Cardiac fibroblast (primary cell): Measurements from ENCODE around the gene ZNF710.

Experiments used
- DNase-seq, 2 donors: peaks; one replicate each; pipeline versions ENCODE4 v3.0.0 to v3.0.0-alpha.2; 2010; ENCODE audit warnings: low read depth in 2 of 2
- H3K4me3 ChIP-seq, 2 donors: replicated peaks in 1 of 2; 1 replicate in 1 of 2; 2 replicates in 1 of 2; pipeline ENCODE4 v1.5.1; 2011; ENCODE audit warnings: low read depth in 2 of 2, low read length in 2 of 2, mild to moderate bottlenecking in 2 of 2, moderate library complexity in 1 of 2
- TF ChIP-seq, protein P1 (sequence below): IDR thresholded peaks from one replicate; pipeline ENCODE4 v1.5.1; 2011; ENCODE audit warnings: low read depth, mild to moderate bottlenecking, low read length, inconsistent platforms

Gene ZNF710

GRCh38 chr15:90016721-90017120 is 15.6 kb downstream of the ZNF710 start:
- H3K4me3 ChIP-seq, result no peak overlapping the region
- TF ChIP-seq, protein P1, sequence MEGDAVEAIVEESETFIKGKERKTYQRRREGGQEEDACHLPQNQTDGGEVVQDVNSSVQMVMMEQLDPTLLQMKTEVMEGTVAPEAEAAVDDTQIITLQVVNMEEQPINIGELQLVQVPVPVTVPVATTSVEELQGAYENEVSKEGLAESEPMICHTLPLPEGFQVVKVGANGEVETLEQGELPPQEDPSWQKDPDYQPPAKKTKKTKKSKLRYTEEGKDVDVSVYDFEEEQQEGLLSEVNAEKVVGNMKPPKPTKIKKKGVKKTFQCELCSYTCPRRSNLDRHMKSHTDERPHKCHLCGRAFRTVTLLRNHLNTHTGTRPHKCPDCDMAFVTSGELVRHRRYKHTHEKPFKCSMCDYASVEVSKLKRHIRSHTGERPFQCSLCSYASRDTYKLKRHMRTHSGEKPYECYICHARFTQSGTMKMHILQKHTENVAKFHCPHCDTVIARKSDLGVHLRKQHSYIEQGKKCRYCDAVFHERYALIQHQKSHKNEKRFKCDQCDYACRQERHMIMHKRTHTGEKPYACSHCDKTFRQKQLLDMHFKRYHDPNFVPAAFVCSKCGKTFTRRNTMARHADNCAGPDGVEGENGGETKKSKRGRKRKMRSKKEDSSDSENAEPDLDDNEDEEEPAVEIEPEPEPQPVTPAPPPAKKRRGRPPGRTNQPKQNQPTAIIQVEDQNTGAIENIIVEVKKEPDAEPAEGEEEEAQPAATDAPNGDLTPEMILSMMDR, result no peak
- no peak for DNase-seq

DNA sequence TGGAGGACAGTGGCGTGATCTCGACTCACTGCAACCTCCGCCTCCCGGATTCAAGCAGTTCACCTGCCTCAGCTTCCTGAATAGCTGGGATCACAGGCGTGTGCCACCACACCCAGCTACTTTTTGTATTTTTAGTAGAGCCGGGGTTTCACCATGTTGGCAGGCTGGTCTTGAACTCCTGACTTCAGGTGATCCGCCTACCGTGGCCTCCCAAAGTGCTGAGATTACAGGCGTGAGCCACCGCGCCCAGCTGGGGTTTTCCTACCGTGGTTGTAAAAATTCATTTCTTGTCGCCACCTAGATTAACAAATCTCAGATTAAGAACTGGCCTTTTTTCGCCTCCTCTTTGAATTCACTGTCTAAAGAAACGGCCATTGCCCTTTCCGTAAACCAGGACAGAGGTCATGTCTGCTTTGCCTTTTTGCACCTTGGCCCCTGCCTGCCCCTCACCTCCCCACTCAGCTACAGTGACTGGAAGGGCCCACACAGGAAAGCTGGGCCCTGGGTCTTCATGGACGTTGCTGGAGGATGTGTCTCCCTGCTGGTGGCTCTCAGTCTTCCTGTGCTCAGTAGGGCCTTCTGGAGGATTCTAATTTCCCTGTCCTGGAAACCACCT is 17.2 kb downstream of the ZNF710 start:
- DNase-seq, result no peak

GRCh38 chr15:90019611-90020010 is 18.5 kb downstream of the ZNF710 start:
- H3K4me3 ChIP-seq, result no peak overlapping the region
- DNase-seq, result no peak
- TF ChIP-seq, protein P1, result no peak

More for the DNA sequence above, 17.2 kb downstream of the ZNF710 start:
- no peak overlapping the region for H3K4me3 ChIP-seq
- TF ChIP-seq, protein P1, result no peak

GRCh38 chr15:90020021-90020735 is 19.1 kb downstream of the ZNF710 start:
- no peak for DNase-seq
- H3K4me3 ChIP-seq, result no peak overlapping the region
- TF ChIP-seq, protein P1, result no peak

- no peak overlapping the region for H3K4me3 ChIP-seq
- DNase-seq, result no peak
- TF ChIP-seq, protein P1, result no peak
These were observed 19.9 kb downstream of the ZNF710 start for GRCh38 chr15:90020936-90021507.

DNA sequence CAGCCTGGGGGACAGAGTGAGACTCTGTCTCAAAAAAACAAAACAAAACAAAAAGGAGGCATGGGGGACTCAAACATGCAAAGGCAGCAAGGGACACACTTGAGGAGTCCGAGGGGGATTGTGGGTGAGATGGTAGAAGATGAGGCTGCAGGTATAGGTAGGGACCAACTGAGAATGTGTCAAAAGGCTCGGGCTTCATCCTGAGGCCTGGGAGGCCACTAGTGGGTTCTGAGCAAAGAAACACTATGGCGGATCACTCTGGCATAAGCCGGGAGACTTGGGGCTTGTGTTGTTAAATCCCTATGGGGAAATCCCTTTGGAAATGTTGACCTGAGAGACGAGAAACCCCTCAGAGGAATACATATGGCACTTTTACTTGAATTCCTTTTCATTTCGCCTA is 21.2 kb downstream of the ZNF710 start:
- TF ChIP-seq, protein P1, result no peak
- H3K4me3 ChIP-seq, result no peak overlapping the region
- no peak for DNase-seq
